HAP-1 (cell line): ENCODE results near the gene TARP.
A peak's percentile ranks its signal among the peaks of the same experiment; 100 is the strongest.
"Not testable (repeated sequence)": the region's sequence is repeated elsewhere in the genome, so short reads cannot be mapped to it uniquely, and the experiment has no call there.

ENCODE experiments used
- DNase-seq, 2 experiments: peaks; one replicate each; pipeline ENCODE4 v3.0.0-alpha.2; 2016 to 2020; ENCODE audit warnings: low spot score in 2 of 2
- H3K27me3 ChIP-seq: fragments of 250-450 bp; sonication (Bioruptor Pico); 2 replicates; pipeline ENCODE4 v1.5.1; 2020; ENCODE audit warnings: low read depth, mild to moderate bottlenecking, moderate library complexity
- H3K36me3 ChIP-seq: fragments of 250-450 bp; sonication (Bioruptor Pico); replicated peaks from 2 replicates; pipeline ENCODE4 v1.5.1; 2020; ENCODE audit warnings: mild to moderate bottlenecking
- H3K4me1 ChIP-seq: fragments of 250-450 bp; sonication (Bioruptor Pico); 2 replicates; pipeline ENCODE4 v1.5.1; 2020; ENCODE audit warnings: mild to moderate bottlenecking
- H3K4me3 ChIP-seq: fragments of 250-450 bp; sonication (Bioruptor Pico); 2 replicates; pipeline ENCODE4 v1.5.1; 2020; ENCODE audit warnings: mild to moderate bottlenecking, moderate library complexity
- H3K9me3 ChIP-seq: fragments of 250-450 bp; sonication (Bioruptor Pico); 2 replicates; pipeline ENCODE4 v1.5.1; 2020; ENCODE audit warnings: mild to moderate bottlenecking, moderate library complexity
- in situ Hi-C: fragments of 300-500 bp; cut with MboI; formaldehyde crosslinking; loops from 3 replicates; pipeline ENCODE4 v1.14.3; 2020; ENCODE audit warnings: low sequenced_read_pairs, inconsistent platforms, mixed read lengths

The TARP gene

DNA sequence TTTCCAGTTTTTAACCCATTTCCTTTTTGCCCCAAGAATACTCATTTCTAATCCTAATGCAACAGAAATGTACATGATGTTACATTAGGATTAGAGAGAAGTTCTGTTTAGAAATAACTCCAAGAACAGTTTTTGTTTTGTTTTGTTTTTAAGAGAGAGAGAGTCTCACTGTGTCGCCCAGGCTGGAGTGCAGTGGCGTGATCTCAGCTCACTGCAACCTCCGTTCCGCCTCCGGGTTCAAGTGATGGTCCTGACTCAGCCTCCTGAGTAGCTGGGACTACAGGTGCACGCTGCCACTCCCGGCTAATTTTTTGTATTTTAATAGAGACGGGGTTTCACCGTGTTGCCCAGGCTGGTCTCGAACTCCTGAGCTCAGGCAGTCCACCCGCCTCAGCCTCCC is 38.7 kb downstream of the TARP start:
- DNase-seq, in situ Hi-C loops: not testable (repeated sequence)

GRCh38 chr7:38232502-38233366 is 40.7 kb downstream of the TARP start:
- H3K4me1 ChIP-seq, result no peaks in the 10 kb centered on the region
- DNase-seq, result no peak
- in situ Hi-C loops, result no loop called here
- H3K4me3 ChIP-seq, result no peak overlapping the region
- no peaks in the 10 kb centered on the region for H3K36me3 ChIP-seq
- no peaks in the 10 kb centered on the region for H3K9me3 ChIP-seq
- no peaks in the 10 kb centered on the region for H3K27me3 ChIP-seq

More for the DNA sequence above, 38.7 kb downstream of the TARP start:
- not testable (repeated sequence) for H3K4me1 ChIP-seq, H3K4me3 ChIP-seq, H3K27me3 ChIP-seq, H3K36me3 ChIP-seq, H3K9me3 ChIP-seq

DNA sequence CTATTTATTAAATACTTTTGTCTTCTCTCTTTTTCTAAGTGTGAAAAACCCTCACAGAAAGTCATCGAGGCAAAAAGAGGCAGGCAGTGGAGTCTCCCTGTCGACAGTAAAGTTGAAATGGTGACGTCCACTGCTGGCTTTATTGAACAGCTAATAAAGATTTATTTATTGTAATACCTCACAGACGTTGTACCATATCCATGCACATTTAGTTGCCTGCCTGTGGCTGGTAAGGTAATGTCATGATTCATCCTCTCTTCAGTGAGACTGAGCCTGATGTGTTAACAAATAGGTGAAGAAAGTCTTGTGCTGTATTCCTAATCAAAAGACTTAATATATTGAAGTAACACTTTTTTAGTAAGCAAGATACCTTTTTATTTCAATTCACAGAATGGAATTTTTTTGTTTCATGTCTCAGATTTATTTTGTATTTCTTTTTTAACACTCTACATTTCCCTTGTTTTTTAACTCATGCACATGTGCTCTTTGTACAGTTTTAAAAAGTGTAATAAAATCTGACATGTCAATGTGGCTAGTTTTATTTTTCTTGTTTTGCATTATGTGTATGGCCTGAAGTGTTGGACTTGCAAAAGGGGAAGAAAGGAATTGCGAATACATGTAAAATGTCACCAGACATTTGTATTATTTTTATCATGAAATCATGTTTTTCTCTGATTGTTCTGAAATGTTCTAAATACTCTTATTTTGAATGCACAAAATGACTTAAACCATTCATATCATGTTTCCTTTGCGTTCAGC is 43.4 kb downstream of the TARP start:
- in situ Hi-C loops, result loop anchor here (10.0 kb wide), 1 partner anchor 105 kb away; no protein-coding TSS in a partner anchor
- no peaks in the 10 kb centered on the region for H3K27me3 ChIP-seq
- H3K4me3 ChIP-seq, result no peak overlapping the region
- H3K4me1 ChIP-seq, result no peaks in the 10 kb centered on the region
- no peaks in the 10 kb centered on the region for H3K9me3 ChIP-seq
- no peaks in the 10 kb centered on the region for H3K36me3 ChIP-seq
- DNase-seq, result no peak

- in situ Hi-C loops, result loop anchor here (10.0 kb wide), 1 partner anchor 105 kb away; no protein-coding TSS in a partner anchor
- no peaks in the 10 kb centered on the region for H3K27me3 ChIP-seq
- DNase-seq, result no peak
- no peaks in the 10 kb centered on the region for H3K36me3 ChIP-seq
- no peaks in the 10 kb centered on the region for H3K4me1 ChIP-seq
- no peak overlapping the region for H3K4me3 ChIP-seq
- no peaks in the 10 kb centered on the region for H3K9me3 ChIP-seq
Observed at GRCh38 chr7:38229386-38229785, 44.0 kb downstream of the TARP start.

GRCh38 chr7:38224392-38224791 is 49.0 kb downstream of the TARP start:
- in situ Hi-C loops, result loop anchor here (5.0 to 10.0 kb wide), 2 partner anchors 110 to 117 kb away; no protein-coding TSS in a partner anchor
- Histone ChIP-seq H3K27me3 (no peaks in the 10 kb centered on the region), H3K4me1 (no peaks in the 10 kb centered on the region), H3K9me3 (no peaks in the 10 kb centered on the region), H3K36me3 (peaks cover 2% of the 10 kb centered on the region; the same call in 1 of the 2 replicates), H3K4me3 (no peak overlapping the region)
- no peak for DNase-seq

DNA sequence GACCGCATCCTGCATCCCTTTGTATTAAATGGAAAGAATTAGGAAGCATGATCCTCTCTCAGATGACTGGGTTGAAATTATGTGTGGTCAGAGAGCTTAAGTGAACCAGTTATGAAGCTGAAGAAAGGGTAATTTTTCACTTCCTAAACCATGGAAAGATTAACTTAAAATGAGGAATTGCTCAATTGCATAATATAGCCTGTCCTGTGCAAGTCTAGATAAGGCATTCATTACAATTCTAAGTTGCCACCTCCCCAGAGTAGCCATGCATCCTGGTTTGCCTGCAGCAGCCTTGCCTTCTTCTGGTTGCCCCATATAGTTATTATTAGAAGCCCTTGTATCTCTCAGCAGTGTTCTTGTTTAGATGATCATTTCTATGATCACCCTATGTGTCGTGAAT is 50.1 kb downstream of the TARP start:
- Histone ChIP-seq H3K4me1 (no peaks in the 10 kb centered on the region), H3K9me3 (no peaks in the 10 kb centered on the region), H3K4me3 (no peak overlapping the region), H3K36me3 (peaks cover 2% of the 10 kb centered on the region; the same call in 1 of the 2 replicates), H3K27me3 (no peaks in the 10 kb centered on the region)
- in situ Hi-C loops, result loop anchor here (5.0 to 10.0 kb wide), 2 partner anchors 111 to 116 kb away; no protein-coding TSS in a partner anchor
- no peak for DNase-seq

DNA sequence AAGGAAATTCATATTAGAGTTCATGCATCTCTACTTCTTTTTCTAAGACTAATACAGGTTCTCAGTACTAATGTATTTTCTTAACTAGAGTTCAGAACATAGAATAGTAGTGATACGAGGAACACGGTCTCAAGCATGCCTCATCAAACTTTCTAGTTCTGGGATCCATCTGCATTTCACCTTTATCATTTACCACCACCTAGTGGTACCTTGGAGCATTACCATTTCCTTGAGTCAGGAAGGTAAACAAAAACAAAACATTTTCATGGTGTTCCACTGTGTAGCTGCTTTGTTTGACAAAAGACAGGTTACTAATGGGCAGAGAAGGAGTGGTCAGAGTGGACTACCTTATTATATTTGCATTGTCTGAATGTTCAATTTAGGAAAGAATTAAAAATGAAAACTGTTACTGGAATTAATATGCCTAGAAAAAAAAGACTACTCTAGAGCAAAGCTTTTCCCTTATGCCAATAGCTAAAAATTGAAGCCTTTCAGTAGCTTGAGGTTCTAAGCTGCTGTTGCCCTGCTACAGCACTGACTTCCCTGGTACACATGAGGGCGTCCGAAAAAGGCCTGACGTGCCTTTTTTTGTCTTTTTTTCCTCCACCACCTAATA is 50.8 kb downstream of the TARP start:
- peak; percentile 51 to 58 for DNase-seq

GRCh38 chr7:38220452-38220851 is 53.0 kb downstream of the TARP start:
- DNase-seq, result no peak
- Histone ChIP-seq H3K27me3 (no peaks in the 10 kb centered on the region), H3K9me3 (no peaks in the 10 kb centered on the region), H3K4me3 (no peak overlapping the region), H3K4me1 (peaks cover 3% of the 10 kb centered on the region), H3K36me3 (peaks cover 15% of the 10 kb centered on the region)
- in situ Hi-C loops, result loop anchor here (5.0 to 10.0 kb wide), 2 partner anchors 113 to 114 kb away; no protein-coding TSS in a partner anchor

More for the DNA sequence above, 50.8 kb downstream of the TARP start:
- H3K36me3 ChIP-seq, result peaks cover 4% of the 10 kb centered on the region; the same call in 1 of the 2 replicates
- in situ Hi-C loops, result loop anchor here (5.0 to 10.0 kb wide), 2 partner anchors 112 to 115 kb away; no protein-coding TSS in a partner anchor
- H3K27me3 ChIP-seq, result no peaks in the 10 kb centered on the region
- H3K9me3 ChIP-seq, result no peaks in the 10 kb centered on the region
- no peaks in the 10 kb centered on the region for H3K4me1 ChIP-seq
- H3K4me3 ChIP-seq, result no peak overlapping the region

DNA sequence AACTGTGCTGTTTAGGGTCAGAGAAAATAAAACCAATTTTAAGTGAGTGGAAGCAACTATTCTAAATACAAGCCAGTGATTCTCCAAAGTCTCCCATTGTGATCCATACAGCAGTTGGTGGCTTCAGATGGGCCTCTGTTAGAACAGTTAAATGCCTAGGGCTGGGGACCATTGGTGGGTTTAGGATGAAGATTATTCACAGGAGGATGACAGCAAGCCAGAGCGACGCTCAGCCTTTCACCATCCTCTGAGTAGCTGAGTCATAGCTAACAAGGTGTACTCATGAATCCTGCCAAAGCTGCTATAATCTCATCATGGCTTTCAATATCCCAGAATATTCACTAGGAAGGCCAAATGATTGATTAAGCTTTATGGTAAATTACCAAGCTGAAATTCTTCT is 55.8 kb downstream of the TARP start:
- H3K4me3 ChIP-seq, result no peak overlapping the region
- H3K36me3 ChIP-seq, result peaks cover 19% of the 10 kb centered on the region
- no peaks in the 10 kb centered on the region for H3K27me3 ChIP-seq
- peaks cover 15% of the 10 kb centered on the region for H3K4me1 ChIP-seq
- in situ Hi-C loops, result no loop called here
- no peak for DNase-seq
- H3K9me3 ChIP-seq, result no peaks in the 10 kb centered on the region

DNA sequence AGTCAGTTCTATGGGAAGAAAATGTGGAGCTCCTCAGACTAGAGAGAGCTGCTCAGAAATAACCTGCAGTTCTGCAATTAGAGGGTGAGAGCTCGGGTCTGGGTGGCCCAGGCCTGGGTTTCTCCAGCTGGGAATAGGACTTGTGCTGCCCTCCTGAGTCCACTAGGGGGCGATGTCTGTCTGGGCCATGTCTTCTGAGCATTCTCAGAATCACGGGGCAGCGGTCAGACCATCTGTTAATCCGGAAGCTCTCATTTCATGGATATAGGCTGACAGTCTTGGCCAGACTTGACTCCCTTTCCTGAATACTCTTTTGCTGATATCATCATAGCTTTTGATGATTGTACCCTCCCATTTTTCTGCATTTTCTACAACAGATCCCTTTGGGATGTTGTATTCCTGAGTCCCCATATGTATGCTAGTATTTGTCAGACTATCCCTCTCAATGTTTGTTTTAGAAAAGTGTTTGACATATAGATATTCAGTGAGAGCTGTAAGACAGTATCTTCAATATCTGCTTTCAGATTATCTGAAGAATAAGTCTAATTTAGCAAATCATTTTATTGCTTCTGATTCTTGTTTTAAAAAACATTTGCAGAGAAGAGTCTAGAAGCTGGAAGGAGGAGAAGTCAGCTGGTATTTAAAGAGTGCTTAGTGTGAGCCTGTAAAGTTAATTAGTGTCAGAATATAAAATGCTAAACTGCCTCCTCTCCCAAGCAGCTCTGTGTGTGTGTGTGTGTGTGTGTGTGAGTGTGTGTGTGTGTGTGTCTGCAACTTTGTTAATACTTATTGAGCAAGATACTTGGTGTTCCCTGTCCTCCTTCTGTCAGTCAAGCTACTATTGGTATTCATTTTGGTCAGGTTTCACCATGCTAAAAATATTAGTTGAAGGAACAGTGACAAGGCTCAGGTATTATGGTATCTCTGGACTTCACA is 57.4 kb downstream of the TARP start:
- H3K36me3 ChIP-seq, result peaks cover 20% of the 10 kb centered on the region
- in situ Hi-C loops, result no loop called here
- peaks cover 17% of the 10 kb centered on the region for H3K4me1 ChIP-seq
- peak; percentile 59 to 85 for DNase-seq
- no peaks in the 10 kb centered on the region for H3K27me3 ChIP-seq
- H3K4me3 ChIP-seq, result no peak overlapping the region
- H3K9me3 ChIP-seq, result no peaks in the 10 kb centered on the region

DNA sequence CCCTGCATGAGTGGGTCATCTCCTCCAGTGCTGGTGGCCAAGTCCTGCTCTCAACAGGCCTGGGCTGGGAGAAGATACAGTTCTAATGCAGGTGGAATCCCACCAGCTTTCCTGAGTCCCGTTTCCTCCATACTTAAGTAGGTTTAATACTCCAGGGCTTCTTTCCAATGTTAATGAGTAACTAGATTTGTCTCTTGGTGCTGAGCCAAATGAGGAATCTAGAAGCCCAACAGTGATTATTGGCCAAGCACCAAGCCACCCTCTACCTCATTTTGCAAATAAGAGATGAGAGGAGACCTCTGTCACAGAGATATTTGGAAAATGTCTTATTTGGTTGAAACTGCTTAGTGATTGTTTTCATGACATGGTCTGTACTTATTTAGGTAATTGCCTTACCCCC is 58.3 kb downstream of the TARP start:
- Histone ChIP-seq H3K27me3 (no peaks in the 10 kb centered on the region), H3K4me3 (no peak overlapping the region), H3K4me1 (peaks cover 17% of the 10 kb centered on the region), H3K36me3 (peaks cover 20% of the 10 kb centered on the region), H3K9me3 (no peaks in the 10 kb centered on the region)
- in situ Hi-C loops, result no loop called here
- no peak for DNase-seq

GRCh38 chr7:38211940-38212339 is 61.5 kb downstream of the TARP start:
- no peaks in the 10 kb centered on the region for H3K27me3 ChIP-seq
- no peak for DNase-seq
- H3K4me1 ChIP-seq, result peaks cover 17% of the 10 kb centered on the region
- H3K4me3 ChIP-seq, result no peak overlapping the region
- H3K9me3 ChIP-seq, result no peaks in the 10 kb centered on the region
- in situ Hi-C loops, result no loop called here
- peaks cover 17% of the 10 kb centered on the region for H3K36me3 ChIP-seq

DNA sequence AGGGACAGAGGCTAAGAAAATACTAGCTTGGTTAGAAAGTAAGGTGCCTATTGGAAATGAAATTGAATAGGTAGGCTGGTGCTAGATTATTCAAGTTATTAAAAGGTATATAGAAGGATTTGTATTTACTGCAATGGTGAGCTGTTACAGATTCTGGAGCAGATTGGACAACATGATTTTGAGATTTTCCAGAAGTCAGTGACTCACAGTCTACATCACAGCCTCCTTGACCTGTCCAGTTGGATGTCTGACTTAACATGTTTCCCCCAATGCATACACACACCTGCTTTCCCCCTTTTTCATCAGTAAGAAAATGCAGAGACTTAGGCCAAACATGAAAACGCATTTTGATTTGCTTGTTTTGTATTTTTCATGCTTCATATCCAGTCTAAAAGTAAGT is 62.0 kb downstream of the TARP start:
- no peak overlapping the region for H3K4me3 ChIP-seq
- peaks cover 13% of the 10 kb centered on the region for H3K36me3 ChIP-seq
- in situ Hi-C loops, result no loop called here
- H3K9me3 ChIP-seq, result no peaks in the 10 kb centered on the region
- no peaks in the 10 kb centered on the region for H3K27me3 ChIP-seq
- no peak for DNase-seq
- peaks cover 17% of the 10 kb centered on the region for H3K4me1 ChIP-seq
